Left forelimb (tissue), 1 donor: ENCODE measurements around the gene DES.
"Not testable (repeated sequence)": the region's sequence is repeated elsewhere in the genome, so short reads cannot be mapped to it uniquely, and the experiment has no call there.

Experiments
- DNase-seq: peaks from one replicate; pipeline ENCODE4 v3.0.0-alpha.2; 2018; ENCODE audit warnings: low spot score

DES gene

DNA sequence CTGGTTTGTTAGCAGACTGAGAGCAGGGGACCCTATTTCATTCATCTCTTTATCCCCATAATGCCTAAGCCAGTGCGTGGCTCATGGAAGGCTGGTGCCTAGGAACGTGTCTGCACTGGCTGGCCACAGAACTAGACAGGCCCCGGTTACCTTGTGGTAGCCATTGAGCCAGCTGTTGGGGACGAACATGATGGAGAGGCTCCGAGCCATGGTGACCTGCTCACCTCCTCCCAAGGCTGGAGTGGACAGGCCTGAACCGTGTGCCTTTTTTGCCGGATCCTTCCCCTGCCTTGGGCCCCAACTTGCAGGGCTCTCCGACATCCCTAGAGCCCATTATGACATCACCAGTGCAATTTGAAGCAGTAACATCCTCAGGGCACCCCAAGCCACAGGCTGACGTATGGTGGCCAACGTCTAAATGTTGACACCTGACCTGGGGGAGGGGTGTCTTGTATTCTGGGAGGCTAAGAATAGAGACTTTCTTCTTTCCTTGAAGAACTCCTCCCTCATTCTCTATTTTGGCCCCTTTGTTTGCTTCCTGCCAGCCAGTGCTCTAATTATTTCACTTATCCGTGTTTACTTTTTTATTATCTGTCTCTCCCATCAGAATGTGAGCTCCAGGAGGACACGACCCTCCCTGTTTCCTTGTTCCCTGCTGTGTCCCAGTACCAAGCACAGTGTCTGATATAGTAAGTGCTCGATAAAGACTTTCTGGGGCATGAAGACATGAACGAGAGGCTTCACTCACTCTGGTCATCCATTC, 18.3 kb upstream of the DES start:
- no peak for DNase-seq

DNA sequence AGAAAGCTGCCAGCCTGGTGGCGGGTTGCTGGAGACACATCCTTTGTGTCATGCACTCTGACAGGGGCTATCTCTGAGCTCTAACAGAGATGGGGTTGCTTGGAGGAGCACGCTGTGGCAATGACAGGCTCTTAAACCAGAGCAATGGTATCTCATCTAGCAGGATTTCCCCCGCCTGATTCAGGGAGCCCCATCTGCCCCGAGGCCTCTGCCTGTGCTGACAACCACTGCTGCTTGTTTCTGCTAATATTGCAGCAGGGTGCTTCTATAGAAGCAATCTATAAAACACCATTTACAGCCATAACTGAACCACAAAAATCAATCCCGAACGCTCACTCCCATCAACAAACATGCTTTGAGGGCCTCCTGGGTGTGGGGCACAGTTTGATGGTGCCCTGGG, 17.6 kb upstream of the DES start:
- no peak for DNase-seq

- no peak for DNase-seq
Measured at GRCh38 chr2:219401606-219402005, 16.6 kb upstream of the DES start.

- no peak for DNase-seq
Measured at GRCh38 chr2:219402665-219403515, 15.3 kb upstream of the DES start.

DNA sequence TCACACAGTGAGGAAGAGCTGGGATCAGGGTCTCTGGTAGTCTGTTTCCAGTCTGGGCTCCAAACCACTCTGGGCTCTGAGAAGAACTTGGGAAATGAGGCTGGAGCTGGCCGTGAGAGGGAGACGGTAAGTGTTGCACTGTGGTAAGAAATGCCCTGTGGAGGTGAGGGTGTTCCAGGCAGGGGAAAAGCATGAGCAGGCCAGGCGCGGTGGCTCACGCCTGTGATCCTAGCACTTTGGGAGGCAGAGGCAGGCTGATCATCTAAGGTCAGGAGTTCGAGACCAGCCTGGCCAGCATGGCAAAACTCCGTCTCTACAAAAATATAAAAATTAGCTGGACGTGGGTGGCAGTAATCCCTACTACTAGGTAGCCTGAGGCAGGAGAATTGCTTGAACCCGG, 14.3 kb upstream of the DES start:
- no peak for DNase-seq

GRCh38 chr2:219404291-219404910, 13.8 kb upstream of the DES start:
- DNase-seq: no peak

DNA sequence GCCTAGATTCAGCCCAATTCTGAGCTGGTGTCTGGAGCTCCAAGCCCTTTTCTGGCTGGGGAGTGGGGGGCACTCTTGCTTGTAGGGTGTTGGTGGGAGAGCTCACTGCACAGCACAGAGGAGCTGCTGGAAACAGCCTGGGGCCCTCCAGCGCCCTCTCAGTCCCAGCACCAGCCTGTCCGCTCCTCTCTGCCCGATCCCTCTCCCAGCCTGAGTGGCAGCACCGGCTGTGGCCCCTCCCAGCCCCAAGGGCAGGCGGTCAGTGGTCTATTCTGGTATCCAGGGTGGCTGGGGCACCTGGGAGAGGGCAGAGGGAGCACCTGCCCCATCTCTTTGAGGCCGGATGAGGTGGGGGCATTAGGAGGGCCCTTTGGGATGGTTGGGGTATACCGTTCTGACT, 13.2 kb upstream of the DES start:
- DNase-seq: no peak

- DNase-seq: no peak
Measured at GRCh38 chr2:219405451-219405850, 12.7 kb upstream of the DES start.

DNA sequence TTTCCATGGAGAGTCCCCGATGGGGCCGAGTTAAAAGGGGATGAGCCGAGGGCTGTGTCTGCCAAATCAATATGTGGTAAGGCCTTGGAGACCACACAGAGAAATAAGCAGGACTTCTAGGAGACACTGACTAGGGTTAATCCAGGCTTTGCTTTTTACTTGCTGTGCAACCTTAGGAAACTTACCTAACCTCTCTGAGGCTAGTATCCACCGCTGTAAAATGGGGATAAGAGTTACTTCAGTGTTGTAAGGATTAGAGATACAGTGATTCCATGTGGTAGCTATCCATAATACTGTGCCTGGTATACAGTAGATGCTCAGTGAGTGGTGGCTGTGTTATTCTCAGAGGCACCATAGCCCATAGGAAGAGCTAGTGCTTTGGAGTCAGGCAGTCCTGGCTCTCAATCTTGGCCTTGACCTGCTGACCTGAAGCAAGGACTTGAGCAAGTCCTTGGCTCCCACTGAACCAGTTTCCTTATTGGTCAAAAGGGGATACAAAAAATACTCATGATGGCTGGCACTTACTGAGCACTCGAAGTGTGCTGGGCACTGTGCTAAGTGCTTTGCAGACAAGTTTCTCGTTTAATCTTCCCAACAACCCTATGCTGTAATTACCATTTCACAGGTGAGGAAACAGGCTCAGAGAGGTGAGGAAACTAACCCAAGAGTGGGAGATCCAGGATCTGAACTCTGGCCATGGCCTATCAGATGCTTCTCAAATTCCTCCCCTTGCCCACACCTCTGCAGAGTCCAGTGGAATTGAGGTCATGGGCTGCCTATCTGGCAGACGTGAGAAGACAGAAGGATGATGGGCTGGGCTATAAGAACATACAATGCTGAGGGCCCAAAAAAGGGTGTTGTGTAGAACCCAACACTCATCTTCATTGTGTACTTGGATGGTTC, 12.0 kb upstream of the DES start:
- no peak for DNase-seq

DNA sequence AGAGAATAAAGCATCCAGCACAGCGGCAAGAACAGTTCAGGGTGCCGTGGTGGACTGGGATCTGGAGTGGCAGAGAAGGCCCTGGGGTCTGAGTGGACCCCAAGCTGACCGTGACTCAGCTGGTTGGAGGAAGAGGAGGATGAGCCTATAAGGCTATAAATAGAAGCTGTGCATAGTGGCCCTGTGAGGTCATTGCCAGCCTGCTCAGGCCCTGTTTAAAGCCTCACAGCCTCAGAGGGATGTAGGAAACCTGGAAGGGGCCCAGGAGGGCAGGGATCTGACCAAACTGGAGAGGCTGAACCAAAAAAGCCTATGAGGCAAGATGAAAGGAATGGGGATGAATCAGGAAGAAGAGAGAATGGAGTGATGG, 11.3 kb upstream of the DES start:
- DNase-seq: no peak

- DNase-seq: not testable (repeated sequence)
Measured at GRCh38 chr2:219407343-219407742, 10.8 kb upstream of the DES start.

DNA sequence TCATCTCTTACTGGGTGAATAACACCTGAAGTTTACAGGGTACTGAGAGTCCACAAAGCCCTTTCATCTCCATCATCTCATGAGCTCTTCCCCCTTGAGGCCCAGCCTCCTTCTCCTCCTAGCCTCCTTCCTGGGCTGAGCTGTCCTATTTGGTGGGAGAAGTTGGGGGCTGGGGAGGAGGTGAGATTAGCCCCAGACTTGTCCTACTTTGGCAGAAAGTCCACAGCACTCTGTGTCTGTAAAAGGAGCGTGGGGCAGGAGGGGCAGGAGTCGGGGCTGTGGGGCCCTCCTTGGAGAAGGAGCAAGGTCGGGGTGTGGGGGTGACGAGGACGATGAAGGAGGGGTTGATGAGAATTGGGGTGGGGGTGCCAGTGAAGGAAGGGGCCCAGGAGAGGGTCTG, 10.0 kb upstream of the DES start:
- DNase-seq: no peak

DNA sequence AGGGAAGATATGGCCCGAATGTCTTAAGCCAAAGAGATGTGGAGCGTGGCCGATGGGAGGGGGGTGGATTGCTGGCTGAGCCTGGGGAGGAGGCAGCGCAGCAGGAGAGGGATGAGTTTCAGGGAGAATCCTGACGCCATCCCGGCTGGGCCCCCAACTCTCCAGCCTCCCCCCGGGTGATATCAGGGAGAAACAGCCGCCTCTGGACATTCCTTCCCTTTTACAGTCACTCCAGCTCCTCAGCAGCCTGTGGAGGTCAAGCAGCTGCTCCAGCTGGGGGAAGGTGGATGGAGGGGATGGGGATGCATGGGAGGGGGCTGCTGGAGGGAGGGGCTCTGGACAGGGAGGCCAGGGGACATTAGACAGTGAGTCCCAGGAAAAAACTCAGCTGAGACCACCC, 9.5 kb upstream of the DES start:
- DNase-seq: no peak

DNA sequence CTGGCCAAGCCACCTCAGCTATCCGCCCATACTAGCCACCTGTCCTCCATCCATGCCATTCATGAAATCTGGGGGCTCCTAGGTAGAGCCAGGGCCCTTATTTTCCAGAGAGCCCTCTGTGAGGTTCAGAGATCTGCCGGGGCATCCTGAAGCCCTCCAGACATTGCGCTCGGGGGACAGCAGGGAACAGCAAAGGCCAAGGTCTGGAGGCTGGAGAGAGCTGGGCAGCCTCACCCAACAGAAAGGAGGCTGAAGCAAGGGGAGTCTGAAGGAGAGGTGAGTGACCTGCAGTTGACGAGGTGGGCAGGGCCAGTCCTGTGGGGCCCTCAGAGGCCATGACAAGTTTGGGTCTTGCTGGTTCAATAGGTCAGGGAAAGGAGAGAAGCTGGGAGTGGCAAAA, 8.6 kb upstream of the DES start:
- DNase-seq: no peak

DNA sequence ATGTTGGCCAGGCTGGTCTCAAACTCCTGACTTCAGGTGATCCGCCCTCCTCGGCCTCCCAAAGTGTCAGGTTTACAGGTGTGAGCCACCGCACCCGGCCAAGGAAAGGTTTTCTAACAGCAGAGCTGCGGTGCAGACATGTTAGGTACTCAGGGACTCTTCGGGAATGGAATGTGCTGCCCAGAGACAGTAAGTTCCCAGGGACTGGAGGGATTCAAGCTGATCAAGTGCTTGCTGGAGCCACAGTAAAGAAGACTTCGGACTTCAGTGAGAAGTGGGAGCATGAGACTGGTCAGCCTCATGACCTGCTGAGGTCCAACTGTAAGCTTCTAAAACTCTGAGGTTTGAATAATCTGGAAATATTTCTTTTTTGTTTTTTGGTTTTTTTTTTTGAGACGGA, 7.8 kb upstream of the DES start:
- DNase-seq: no peak

- DNase-seq: no peak
Measured at GRCh38 chr2:219414857-219415256, 3.3 kb upstream of the DES start.

DNA sequence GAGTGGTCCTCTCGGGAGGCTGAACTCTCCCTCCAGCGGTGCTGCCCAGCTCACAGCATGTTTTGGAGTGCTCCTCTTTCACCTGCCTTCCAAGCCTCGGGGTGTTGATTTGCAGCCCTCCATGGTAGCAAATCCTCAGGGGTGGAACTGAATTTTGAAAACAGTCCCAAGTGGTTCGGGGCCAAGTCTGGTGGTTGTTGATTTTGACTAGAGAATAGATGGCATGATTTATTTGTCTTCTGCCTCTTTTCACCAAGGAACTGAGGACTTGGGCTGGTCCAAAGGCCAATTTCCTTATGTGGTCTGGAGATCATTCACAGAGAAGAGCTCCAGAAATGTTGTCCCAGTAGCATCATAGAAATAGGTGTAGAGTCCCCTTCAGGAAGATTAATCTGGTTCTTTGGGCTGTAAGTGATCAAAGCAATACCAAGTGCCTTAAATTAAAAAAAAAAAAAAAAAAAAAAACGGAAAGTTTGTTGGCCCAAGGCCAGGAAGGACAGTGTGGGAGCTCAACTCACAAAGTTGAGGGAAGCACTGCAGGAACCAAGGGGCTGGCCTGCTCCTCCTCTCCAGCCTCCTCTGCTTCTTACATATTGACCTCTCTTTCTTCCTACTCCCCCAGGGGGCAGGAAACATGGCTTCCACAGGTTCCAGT, 2.5 kb upstream of the DES start:
- DNase-seq: no peak

DNA sequence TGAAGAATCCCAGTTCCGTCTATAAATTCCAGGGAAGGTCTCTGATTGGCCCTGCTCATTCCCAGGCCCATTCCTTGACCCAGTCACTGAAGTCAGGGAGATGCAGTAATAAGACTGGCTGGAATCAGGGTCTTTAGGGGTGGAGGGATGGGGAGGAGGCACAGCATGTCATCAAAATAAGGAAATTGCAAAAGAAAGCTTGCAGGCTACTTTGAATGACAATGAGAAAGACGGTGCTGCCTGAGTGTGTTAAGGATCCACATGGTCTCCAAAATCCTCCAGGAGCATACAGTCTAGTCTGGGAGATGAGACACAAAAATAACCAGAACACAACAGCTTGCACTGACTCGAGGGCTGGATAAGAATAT, 2.0 kb upstream of the DES start:
- no peak for DNase-seq

- DNase-seq: no peak
Measured at GRCh38 chr2:219416938-219417337, 1.2 kb upstream of the DES start.

DNA sequence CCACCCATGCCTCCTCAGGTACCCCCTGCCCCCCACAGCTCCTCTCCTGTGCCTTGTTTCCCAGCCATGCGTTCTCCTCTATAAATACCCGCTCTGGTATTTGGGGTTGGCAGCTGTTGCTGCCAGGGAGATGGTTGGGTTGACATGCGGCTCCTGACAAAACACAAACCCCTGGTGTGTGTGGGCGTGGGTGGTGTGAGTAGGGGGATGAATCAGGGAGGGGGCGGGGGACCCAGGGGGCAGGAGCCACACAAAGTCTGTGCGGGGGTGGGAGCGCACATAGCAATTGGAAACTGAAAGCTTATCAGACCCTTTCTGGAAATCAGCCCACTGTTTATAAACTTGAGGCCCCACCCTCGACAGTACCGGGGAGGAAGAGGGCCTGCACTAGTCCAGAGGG, 803 bp upstream of the DES start:
- DNase-seq: no peak

DNA sequence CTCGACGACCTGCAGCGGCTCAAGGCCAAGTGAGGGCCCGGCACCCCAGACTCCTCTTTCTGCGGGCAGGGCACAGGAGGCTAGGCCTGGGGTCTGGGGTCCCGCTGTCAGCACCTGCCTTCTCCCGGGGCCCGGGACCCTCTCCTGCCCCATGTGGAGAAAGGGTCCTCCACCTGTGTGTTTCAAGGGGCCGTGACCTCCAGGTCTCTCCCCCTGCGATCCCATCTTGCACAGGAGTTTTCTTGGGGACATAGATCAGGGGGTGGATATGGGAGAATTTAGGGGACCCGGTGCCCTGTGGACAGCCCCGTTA, 791 bp downstream of the DES start:
- no peak for DNase-seq
